RWPE1 (cell line): ENCODE data around the gene NR4A3.

Experiments
- CTCF ChIA-PET: fragments of 350-600 bp; sonication (Branson Sonifier 250); formaldehyde crosslinking; extraction: SDS; loops from one replicate; lab custom pipeline; 2021; lab: Yijun Ruan, JAX
- POLR2A ChIA-PET: fragments of 400-600 bp; formaldehyde crosslinking; extraction: SDS; loops from one replicate; lab custom pipeline; 2020; ENCODE audit warnings: antibody characterized with exemption; ENCODE audit not compliant: low non-redundant PET; lab: Yijun Ruan, JAX
- DNase-seq: peaks from one replicate; pipeline ENCODE4 v3.0.0; 2012; ENCODE audit warnings: low spot score
- H3K27ac ChIP-seq: fragments of 450-650 bp; 2 replicates; pipeline ENCODE4 v1.5.1; 2017
- TF ChIP-seq, protein P1 (sequence below): fragments of 450-650 bp; conservative IDR thresholded peaks from 2 replicates; pipeline ENCODE4 v1.5.1; 2017; ENCODE audit warnings: low read depth, mild to moderate bottlenecking

The NR4A3 gene

DNA sequence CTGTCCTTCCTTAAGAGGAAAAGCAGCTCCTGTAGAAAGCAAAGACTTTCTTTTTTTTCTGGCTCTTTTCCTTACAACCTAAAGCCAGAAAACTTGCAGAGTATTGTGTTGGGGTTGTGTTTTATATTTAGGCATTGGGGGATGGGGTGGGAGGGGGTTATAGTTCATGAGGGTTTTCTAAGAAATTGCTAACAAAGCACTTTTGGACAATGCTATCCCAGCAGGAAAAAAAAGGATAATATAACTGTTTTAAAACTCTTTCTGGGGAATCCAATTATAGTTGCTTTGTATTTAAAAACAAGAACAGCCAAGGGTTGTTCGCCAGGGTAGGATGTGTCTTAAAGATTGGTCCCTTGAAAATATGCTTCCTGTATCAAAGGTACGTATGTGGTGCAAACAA lies 42.3 kb downstream of the NR4A3 start:
- DNase-seq = no peak
- POLR2A ChIA-PET = no interaction called here
- H3K27ac ChIP-seq = no peak overlapping the region
- CTCF ChIA-PET = no interaction called here
- TF ChIP-seq, protein P1, sequence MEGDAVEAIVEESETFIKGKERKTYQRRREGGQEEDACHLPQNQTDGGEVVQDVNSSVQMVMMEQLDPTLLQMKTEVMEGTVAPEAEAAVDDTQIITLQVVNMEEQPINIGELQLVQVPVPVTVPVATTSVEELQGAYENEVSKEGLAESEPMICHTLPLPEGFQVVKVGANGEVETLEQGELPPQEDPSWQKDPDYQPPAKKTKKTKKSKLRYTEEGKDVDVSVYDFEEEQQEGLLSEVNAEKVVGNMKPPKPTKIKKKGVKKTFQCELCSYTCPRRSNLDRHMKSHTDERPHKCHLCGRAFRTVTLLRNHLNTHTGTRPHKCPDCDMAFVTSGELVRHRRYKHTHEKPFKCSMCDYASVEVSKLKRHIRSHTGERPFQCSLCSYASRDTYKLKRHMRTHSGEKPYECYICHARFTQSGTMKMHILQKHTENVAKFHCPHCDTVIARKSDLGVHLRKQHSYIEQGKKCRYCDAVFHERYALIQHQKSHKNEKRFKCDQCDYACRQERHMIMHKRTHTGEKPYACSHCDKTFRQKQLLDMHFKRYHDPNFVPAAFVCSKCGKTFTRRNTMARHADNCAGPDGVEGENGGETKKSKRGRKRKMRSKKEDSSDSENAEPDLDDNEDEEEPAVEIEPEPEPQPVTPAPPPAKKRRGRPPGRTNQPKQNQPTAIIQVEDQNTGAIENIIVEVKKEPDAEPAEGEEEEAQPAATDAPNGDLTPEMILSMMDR = no peak

DNA sequence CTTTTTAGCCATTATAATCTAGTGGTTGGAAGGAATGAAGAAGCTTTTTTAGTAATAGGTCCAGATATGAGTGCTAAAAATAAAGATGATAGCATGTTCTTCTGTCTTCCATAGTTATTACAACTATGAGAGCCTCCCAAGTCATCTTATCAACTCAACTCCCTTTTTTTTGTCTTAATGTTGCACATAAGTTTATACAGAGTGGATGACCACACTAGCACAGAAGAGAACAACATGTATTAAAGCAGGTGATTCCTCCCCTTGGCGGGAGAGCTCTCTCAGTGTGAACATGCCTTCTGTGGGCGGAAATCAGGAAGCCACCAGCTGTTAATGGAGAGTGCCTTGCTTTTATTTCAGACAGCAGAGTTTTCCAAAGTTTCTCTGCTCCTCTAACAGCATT lies 44.7 kb downstream of the NR4A3 start:
- H3K27ac ChIP-seq = no peak overlapping the region
- TF ChIP-seq, protein P1 = no peak
- ChIA-PET CTCF (interaction anchor here (0.7 to 1.0 kb wide), 3 partner anchors 19 to 641 kb away, joined by 3 read pairs; no protein-coding TSS in a partner anchor), POLR2A (no interaction called here)
- no peak for DNase-seq

DNA sequence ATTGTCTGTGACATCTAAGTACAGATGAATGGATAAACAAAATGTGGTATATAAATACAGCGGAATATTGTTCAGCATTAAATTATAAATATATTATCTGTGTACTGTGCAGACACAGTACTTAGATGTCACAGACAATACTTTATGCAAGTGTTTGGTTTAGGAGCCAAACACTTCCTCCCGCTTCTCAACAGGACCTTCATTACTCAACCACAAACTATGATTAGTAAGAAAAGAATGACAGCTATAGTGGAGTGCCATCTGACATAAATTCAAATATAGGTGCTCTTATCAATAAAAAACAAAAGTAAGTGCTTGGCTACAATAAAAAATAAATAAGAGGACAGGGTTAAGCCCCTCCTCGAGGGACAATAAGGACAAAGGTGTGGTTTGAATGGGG lies 45.9 kb downstream of the NR4A3 start:
- CTCF ChIA-PET = interaction anchor here (0.6 kb wide), 1 partner anchor 23 kb away, joined by 4 read pairs; no protein-coding TSS in a partner anchor
- POLR2A ChIA-PET = no interaction called here

DNA sequence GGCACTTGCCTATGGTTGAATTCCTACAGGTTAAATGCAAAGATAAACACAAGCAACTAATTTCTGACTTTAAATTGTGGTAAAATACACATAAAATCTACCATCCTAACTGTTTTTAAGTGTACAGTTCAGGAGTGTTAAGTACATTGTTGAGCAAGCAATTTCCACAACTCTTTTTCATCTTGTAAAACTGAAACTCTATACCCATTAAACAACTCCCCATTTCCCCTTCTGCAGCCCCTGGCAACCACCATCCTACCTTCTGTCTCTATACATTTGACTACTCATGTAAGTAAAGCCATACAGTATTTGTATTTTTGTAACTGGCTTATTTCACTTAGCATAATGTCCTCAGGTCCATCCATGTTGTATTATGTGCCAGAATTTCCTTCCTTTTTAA lies 46.3 kb downstream of the NR4A3 start:
- TF ChIP-seq, protein P1 = no peak
- ChIA-PET CTCF (interaction anchor here (0.6 kb wide), 1 partner anchor 23 kb away, joined by 4 read pairs; no protein-coding TSS in a partner anchor), POLR2A (no interaction called here)
- DNase-seq = no peak
- H3K27ac ChIP-seq = no peak overlapping the region

More for the DNA sequence above, 45.9 kb downstream of the NR4A3 start:
- no peak for DNase-seq
- no peak overlapping the region for H3K27ac ChIP-seq
- TF ChIP-seq, protein P1 = no peak

DNA sequence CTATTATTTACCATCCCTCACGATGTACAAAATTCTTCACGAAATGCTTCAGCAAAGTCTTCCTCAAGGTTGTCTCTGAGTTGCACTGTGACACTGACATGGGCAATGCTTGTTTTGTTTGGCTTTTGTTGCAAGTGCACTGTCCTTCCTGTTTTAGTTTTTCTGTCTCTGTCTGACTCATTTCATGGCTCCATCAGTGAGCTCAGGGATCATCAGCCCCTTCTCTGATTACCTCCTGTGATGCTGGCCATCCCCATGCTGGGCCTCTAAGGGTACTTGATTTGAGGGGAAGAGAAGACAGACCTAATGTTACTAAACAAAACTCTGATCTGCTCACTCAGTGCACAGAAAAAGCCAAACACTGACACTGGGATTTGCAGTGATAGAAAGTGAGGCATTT lies 47.2 kb downstream of the NR4A3 start:
- no peak for DNase-seq
- CTCF ChIA-PET = interaction anchor here (0.9 kb wide), 1 partner anchor 13 kb away, joined by 3 read pairs; no protein-coding TSS in a partner anchor
- POLR2A ChIA-PET = no interaction called here
- TF ChIP-seq, protein P1 = no peak
- H3K27ac ChIP-seq = no peak overlapping the region

DNA sequence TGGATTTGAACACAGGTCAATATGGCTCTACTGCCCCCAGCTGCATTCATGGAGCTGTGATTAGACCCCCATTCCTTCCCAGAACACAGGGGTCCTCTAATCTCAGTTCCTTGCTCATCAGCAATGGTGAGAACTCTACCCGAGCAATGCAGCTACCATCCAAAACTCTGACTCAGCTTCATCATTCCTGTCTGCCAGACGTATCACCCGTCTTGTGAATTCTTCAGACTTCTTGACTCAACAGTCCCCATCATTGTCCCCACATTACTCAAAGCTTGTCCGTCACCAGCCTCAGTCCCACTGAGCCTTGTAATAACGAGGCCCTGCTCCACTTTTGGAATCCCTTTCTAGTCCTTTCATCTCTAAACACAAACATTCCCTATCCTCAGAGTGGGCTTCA lies 48.4 kb downstream of the NR4A3 start:
- POLR2A ChIA-PET = no interaction called here
- H3K27ac ChIP-seq = no peak overlapping the region
- CTCF ChIA-PET = interaction anchor here (0.6 kb wide), 1 partner anchor 63 kb away, joined by 4 read pairs; no protein-coding TSS in a partner anchor
- no peak for DNase-seq
- TF ChIP-seq, protein P1 = no peak
